Gastroesophageal sphincter (tissue), 4 donors: Measurements from ENCODE around the gene HPN. TPM values are rescaled to one million over a fixed set of nuclear protein-coding genes. Genes with fewer than 3 reads are reported as not detected.
A peak's percentile ranks its signal among the peaks of the same experiment; 100 is the strongest.
"Not testable (repeated sequence)": the region's sequence is repeated elsewhere in the genome, so short reads cannot be mapped to it uniquely, and the experiment has no call there.

Experiments used
- ATAC-seq: fragments of 150-250 bp; one replicate; pipeline ENCODE4 v1.9.1; 2016; ENCODE audit warnings: mild to moderate bottlenecking, moderate library complexity
- H3K27ac ChIP-seq, 4 donors: fragments of 200-600 bp; sonication (generic) in 3 of 4; 1 replicate in 3 of 4; 2 replicates in 1 of 4; pipeline ENCODE4 v1.5.1; 2016 to 2019
- H3K27me3 ChIP-seq: fragments of 200-600 bp; sonication (generic); one replicate; pipeline ENCODE4 v1.5.1; 2019
- H3K36me3 ChIP-seq, 2 donors: fragments of 200-600 bp; sonication (generic); one replicate each; pipeline ENCODE4 v1.5.1; 2019; ENCODE audit warnings: control low read depth in 1 of 2
- H3K4me1 ChIP-seq, 3 donors: fragments of 200-600 bp; sonication (generic); 1 replicate in 2 of 3; 2 replicates in 1 of 3; pipeline ENCODE4 v1.5.1; 2016 to 2019; ENCODE audit warnings: control low read depth in 2 of 3
- H3K4me3 ChIP-seq, 2 donors: fragments of 200-600 bp; sonication (generic); one replicate each; pipeline ENCODE4 v1.5.1; 2019; ENCODE audit warnings: mild to moderate bottlenecking in 1 of 2, moderate library complexity in 1 of 2
- H3K9me3 ChIP-seq, 3 donors: fragments of 200-600 bp; sonication (generic); one replicate each; pipeline ENCODE4 v1.5.1; 2017 to 2019; ENCODE audit warnings: control low read depth in 2 of 3
- CTCF ChIP-seq, 4 experiments: fragments of 200-600 bp in 2 of 4; fragments of 450-650 bp in 2 of 4; sonication (generic) in 1 of 4; IDR thresholded peaks; one replicate each; pipeline ENCODE4 v1.5.1; 2017 to 2019; ENCODE audit warnings: antibody characterized with exemption in 4 of 4, mild to moderate bottlenecking in 2 of 4, moderate library complexity in 2 of 4
- EP300 ChIP-seq: sonication (generic); formaldehyde crosslinking; IDR thresholded peaks from one replicate; pipeline ENCODE4 v1.6.1; 2017; ENCODE audit warnings: antibody characterized with exemption, mild to moderate bottlenecking
- POLR2A ChIP-seq, 2 donors: fragments of 450-650 bp; IDR thresholded peaks; one replicate each; pipeline ENCODE4 v1.6.1; 2017; ENCODE audit warnings: antibody characterized with exemption in 2 of 2, mild to moderate bottlenecking in 2 of 2, moderate library complexity in 1 of 2
- POLR2AphosphoS5 ChIP-seq: sonication (generic); formaldehyde crosslinking; IDR thresholded peaks from one replicate; pipeline ENCODE4 v1.6.1; 2017; ENCODE audit warnings: antibody characterized with exemption
- WGBS, 2 donors: methylation state at CpG; one replicate each; pipeline ENCODE4 v1.1.5; 2018; ENCODE audit warnings: low coverage in 1 of 2; 5-methylcytosine and 5-hydroxymethylcytosine counted together
- total RNA-seq, 4 donors: library from RNA; depleted of rRNA; stranded (reverse); fragments of >200 nt; gene quantifications; one replicate each; pipeline ENCODE4 v1.1.0, GENCODE V29; 2016

Gene HPN
- total RNA-seq, 4 donors from 2014 or later = 0.17 to 1.2 (median 0.27) TPM; not detected in 1

GRCh38 chr19:35000647-35001501 is 40.6 kb upstream of the HPN start:
- Histone ChIP-seq H3K36me3 (peaks cover 0 to 17% of the 10 kb centered on the region in 2 donors), H3K4me1 (peaks cover 0 to 80% (median 29%) of the 10 kb centered on the region in 3 donors), H3K4me3 (peak overlapping the region; percentile 89 to 94), H3K27ac (peak overlapping the region; percentile 92 to 99 (median 98)), H3K9me3 (no peaks in the 10 kb centered on the region), H3K27me3 (no peaks in the 10 kb centered on the region)
- no peak for ATAC-seq
- TF ChIP-seq EP300 = no peak
- TF ChIP-seq POLR2A (IDR thresholded peaks at IDR 0.05) = no peak
- no peak for TF ChIP-seq CTCF (IDR thresholded peaks at IDR 0.05)
- no peak for TF ChIP-seq POLR2AphosphoS5
- WGBS, 2 donors = 3 to 7% methylated on average over 5 to 7 of the region's 46 CpGs

- Histone ChIP-seq H3K27ac (peak overlapping the region in 3 of 4 donors; percentile 9 to 99 (median 99)), H3K9me3 (no peaks in the 10 kb centered on the region), H3K4me3 (peak overlapping the region in 1 of 2 donors; percentile 94), H3K36me3 (peaks cover 0 to 29% of the 10 kb centered on the region in 2 donors), H3K27me3 (no peaks in the 10 kb centered on the region), H3K4me1 (peaks cover 0 to 85% (median 29%) of the 10 kb centered on the region in 3 donors)
- WGBS, 2 donors = 76 to 85% methylated on average over 8 to 11 of the region's 11 CpGs
- ATAC-seq = no peak
- no peak for TF ChIP-seq CTCF (IDR thresholded peaks at IDR 0.05)
- no peak for TF ChIP-seq EP300
- TF ChIP-seq POLR2AphosphoS5 = no peak
- TF ChIP-seq POLR2A (IDR thresholded peaks at IDR 0.05) = no peak
Observed at GRCh38 chr19:35002037-35002535, 39.4 kb upstream of the HPN start.

DNA sequence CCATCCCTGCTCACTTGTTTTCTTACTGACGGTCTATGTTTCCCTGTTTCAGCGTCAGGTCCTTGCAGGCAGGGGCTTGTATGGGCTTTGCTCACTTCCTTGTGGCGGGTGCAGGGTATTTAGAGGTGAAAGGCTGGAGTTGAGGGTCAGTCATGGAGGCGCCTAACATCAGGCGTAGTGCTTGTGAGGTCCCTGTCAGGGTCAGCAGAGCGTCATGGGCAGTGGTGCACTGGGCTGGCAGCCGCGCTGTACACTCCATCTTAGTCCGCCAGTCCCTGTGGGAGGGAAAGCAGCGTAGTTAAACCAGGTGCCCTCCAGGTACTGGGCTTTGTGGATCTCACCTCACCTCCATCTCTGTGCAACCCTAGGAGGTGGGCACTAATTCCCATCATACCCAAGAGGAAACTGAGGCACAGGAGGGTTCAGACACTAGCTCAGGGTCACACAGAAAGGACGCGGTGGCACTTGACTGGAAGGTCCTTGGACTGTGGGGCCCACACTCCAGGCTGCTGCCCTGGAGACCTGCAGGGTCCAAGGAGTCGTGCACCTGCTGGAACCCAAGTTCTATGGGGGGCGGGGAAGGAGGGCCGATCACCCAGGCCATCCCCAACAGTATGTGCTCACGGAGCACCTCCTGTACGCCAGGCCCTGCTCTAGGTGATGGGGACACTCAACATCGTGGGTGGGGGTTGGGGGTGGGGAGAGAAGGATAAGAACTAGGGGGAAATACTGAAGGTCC is 36.8 kb upstream of the HPN start:
- no peaks in the 10 kb centered on the region for H3K27me3 ChIP-seq
- TF ChIP-seq EP300 = no peak
- TF ChIP-seq CTCF (IDR thresholded peaks at IDR 0.05) = no peak
- no peak for TF ChIP-seq POLR2AphosphoS5
- no peak for TF ChIP-seq POLR2A (IDR thresholded peaks at IDR 0.05)
- H3K27ac ChIP-seq = peak overlapping the region in 1 of 4 donors; percentile 0
- peaks cover 0 to 39% of the 10 kb centered on the region in 2 donors for H3K36me3 ChIP-seq
- ATAC-seq = no peak
- no CpG with 5 or more reads among the region's 18 CpGs for WGBS, 2 donors
- H3K4me3 ChIP-seq = no peak overlapping the region
- H3K4me1 ChIP-seq = peaks cover 0 to 76% (median 22%) of the 10 kb centered on the region in 3 donors
- H3K9me3 ChIP-seq = no peaks in the 10 kb centered on the region

DNA sequence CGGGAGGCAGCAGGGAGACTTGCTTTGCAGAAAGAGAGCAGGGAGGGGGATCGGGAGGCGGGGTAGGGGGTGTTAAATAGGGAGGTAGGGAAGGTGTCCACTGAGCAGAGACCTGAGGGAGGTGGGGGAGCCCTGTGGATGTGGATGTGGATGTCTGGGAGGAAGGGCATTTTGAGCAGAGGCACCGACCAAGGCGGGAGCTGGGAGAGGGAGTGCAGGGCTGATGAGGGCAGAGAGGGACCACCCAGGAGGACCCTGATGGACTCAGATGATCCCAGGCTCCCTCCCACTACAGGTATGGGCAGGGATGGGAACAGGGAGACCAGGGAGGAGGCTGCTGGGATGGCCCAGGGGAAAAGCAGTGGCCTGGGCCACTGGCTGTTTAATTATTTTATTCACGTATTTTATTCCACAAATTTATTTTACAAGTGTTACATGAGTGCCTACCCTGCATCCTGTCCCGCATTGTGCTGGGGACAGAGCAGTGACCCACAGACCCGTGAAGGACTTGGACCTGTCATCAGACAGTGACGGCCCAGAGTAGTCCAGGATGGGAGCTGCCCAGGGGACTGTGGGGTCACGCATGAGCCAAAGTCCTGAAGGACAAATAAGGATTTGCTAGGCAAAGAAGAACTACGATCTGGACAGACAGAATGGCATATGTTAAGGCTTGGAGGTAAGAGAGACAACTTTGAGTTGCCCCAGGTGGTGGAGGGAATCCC is 36.1 kb upstream of the HPN start:
- Histone ChIP-seq H3K27ac (peak overlapping the region in 2 of 4 donors; percentile 8 to 33), H3K4me3 (no peak overlapping the region), H3K36me3 (peaks cover 0 to 46% of the 10 kb centered on the region in 2 donors), H3K9me3 (no peaks in the 10 kb centered on the region), H3K4me1 (peaks cover 0 to 78% (median 22%) of the 10 kb centered on the region in 3 donors), H3K27me3 (no peaks in the 10 kb centered on the region)
- ATAC-seq = no peak
- WGBS, 2 donors = 54 to 68% methylated on average over 3 to 5 of the region's 11 CpGs
- TF ChIP-seq EP300 (no peak), POLR2A (IDR thresholded peaks at IDR 0.05) (no peak), POLR2AphosphoS5 (no peak), CTCF (IDR thresholded peaks at IDR 0.05) (no peak)

DNA sequence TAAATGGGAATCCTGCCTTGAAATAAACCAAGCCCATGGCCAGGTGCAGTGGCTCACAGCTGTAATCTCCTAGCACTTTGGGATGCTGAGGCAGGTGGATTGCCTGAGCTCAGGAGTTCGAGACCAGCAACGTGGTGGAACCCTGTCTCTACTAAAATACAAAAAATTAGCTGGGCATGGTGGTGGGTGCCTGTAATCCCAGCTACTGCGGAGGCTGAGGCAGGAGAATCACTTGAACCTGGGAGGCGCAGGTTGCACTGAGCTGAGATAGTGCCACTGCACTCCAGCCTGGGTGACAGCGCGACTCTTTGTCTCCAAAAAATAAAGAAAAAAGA is 35.5 kb upstream of the HPN start:
- not testable (repeated sequence) for ATAC-seq
- 92 to 94% methylated on average over 4 to 6 of the region's 6 CpGs for WGBS, 2 donors

More for the DNA sequence above, 35.5 kb upstream of the HPN start:
- H3K4me1 ChIP-seq = peaks cover 0 to 76% (median 22%) of the 10 kb centered on the region in 3 donors
- H3K9me3 ChIP-seq, H3K4me3 ChIP-seq, H3K27me3 ChIP-seq: not testable (repeated sequence)
- peaks cover 0 to 52% of the 10 kb centered on the region in 2 donors for H3K36me3 ChIP-seq
- peak overlapping the region in 2 of 4 donors; percentile 8 to 33 for H3K27ac ChIP-seq
